DMS53 treated with DMSO at 0.1 percent for 48 hours (cell line): Measurements from ENCODE around the gene MICOS13.
A peak's percentile ranks its signal among the peaks of the same experiment; 100 is the strongest.
"Not testable (repeated sequence)": the region's sequence is repeated elsewhere in the genome, so short reads cannot be mapped to it uniquely, and the experiment has no call there.

Source experiments
- DNase-seq: peaks from one replicate; lab custom pipeline; 2025; ENCODE audit not compliant: unreplicated experiment; lab: John Stamatoyannopoulos, UW

MICOS13 gene, protein sequence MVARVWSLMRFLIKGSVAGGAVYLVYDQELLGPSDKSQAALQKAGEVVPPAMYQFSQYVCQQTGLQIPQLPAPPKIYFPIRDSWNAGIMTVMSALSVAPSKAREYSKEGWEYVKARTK

DNA sequence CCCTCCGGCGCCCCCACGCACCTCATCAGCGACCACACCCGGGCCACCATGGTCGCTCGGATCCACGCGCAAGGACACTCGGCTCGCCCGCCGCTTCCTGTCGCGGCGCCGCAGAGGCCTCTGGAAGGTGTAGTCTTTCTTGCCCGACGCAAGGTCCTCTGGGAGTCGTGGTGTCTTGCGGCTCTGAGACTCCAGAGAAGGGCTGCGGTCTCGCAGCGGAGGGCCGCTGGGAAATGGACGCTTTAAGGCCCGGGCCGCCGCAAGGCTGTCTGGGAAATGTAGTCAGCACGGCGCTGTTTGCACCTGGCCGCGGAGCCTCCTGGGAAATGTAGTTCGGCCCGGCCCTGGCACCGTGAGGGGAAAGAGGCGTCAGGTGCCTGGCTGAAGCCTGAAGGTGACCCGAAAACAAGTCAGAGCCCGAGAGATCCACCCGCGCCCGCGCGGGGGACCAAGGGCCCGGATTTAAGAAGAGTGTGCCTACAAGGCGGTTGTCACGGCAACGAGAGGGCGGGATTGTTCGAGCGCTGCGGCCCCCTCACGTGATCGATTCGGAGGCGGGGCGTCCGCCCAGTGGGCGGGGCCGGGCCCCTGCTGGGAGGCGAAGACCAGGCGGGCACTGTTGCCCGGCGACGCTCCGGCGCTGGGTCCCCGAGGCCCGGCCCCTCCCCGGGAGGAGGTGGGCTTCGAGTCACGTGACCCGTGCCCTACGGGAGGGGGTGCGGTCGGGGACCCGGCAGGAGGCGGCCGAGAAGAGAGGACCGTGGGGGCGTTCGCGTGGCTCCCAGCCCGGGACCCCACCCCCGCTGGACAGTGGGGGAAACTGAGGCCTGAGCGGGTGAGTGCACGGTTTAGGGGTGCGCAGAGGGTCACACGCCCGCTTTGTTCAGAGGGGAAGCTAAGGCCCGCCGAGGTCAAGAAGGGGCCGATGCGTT, at the start of gene MICOS13, which contains the start of gene HSD11B1L:
TSS of gene MICOS13 (minus strand) at position 80 of the 932 bp plus-strand sequence. CDS start at position 50, 30 bp downstream.
TSS of gene HSD11B1L (plus strand) at position 591 of the 932 bp plus-strand sequence. CDS start 3,806 bp downstream, outside the sequence.
- peak; percentile 90 for DNase-seq

DNA sequence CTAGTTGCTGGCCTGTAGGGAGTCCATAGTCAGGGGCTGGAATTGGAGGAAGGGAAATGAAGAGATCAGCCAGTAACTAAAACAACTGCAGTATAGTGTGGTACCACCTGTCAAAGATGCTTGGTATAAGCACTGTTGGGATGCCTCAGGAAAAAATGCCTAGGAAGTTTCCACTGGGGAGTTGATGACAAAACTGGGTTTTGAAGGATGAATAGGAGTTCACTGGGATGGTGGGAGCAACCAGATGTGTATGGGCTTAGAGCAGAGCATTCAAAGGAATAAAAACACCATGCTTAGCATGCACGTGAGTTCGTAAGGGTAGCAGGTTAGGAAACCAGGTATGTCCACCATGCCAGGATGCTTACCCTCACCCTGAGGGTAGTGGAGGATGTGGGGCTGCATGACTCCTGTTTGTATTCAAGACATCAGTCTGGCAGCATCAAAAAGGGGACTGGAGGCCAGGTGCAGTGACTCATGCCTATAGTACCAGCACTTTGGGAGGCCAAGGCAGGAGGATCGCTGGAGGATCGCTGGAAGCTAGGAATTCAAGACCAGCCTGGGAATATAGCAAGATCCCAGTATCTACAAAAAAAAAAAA, 47.2 kb upstream of the MICOS13 start:
- no peak for DNase-seq

DNA sequence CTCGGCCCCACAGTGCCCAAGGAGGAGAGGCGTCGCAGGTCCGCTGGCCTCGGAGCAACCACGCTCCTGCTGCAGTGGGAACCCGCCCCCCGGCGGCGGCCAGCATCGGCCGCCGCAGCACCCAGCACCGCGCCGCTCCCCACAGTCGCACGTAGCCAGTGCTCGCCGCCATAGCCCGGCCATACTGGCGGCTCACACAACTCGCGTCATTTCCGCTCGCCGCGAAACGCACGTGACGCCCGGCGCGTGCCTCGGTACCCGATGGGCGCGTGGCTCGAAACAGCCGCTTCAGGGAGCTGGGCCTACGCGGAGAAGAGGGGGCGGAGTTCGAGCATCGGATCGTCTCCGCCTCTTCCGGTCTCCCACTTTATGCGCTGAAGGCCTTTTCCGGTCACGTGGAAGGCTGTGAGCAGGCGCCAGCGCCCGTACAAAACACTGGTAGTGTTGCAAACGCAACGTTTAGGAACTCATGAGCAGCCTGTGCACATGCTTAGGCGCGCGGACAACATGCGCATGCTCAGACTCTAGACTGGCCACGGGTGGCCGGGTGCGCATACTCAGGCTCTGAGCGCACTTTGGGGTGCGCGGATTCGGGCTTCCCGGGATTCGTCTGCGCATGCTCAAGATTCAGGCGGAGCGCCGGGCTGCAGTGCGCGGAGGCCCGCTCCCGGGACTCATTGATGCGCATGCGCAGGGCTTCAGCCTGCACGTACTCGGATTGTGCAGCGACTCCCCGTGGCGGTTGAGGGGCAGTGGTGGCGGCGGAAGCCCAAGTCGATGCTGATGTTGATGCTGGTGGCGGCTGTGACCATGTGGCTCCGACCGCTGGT, 39.9 kb upstream of the MICOS13 start, which contains the start of the genes CATSPERD and LONP1:
TSS of gene CATSPERD (plus strand) at position 677 of the 830 bp plus-strand sequence. CDS start at position 778, 101 bp downstream.
TSS of gene LONP1 (minus strand) at position 186 of the 830 bp plus-strand sequence. CDS start at position 172, 14 bp downstream.
- peak; percentile 89 for DNase-seq

DNA sequence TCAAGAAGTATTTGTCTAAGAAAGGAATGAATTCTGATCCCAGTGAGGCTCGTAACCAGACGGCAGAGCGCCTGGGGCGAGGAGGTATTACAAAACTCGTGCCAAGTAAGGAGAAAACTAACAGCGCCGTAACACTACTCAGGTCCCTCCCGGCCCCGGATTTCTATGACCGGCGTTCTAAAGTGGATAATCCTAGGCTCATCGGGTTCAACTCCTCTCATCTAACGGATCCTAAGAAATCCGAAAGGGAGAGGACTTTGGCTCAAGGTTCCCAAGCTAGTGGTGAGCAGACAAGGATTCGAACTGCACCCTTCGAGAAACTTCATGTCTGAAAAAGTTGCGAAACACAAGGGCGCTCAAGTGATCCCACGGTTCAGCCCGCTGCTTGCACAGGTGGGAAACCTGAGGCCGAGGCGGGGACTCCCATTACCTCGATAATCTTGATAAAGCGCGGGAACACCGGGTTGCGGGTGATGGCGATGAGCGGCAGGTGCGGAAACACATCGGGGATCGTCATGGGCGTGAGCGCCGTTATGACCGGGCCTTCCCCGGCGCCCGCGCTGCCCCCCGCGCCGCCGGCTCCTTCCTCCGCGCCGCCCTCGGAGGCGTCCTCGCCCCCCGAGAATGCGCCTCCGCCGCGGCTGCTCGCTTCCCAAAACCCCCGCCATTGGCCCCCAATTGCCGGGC, 39.1 kb upstream of the MICOS13 start:
- no peak for DNase-seq

DNA sequence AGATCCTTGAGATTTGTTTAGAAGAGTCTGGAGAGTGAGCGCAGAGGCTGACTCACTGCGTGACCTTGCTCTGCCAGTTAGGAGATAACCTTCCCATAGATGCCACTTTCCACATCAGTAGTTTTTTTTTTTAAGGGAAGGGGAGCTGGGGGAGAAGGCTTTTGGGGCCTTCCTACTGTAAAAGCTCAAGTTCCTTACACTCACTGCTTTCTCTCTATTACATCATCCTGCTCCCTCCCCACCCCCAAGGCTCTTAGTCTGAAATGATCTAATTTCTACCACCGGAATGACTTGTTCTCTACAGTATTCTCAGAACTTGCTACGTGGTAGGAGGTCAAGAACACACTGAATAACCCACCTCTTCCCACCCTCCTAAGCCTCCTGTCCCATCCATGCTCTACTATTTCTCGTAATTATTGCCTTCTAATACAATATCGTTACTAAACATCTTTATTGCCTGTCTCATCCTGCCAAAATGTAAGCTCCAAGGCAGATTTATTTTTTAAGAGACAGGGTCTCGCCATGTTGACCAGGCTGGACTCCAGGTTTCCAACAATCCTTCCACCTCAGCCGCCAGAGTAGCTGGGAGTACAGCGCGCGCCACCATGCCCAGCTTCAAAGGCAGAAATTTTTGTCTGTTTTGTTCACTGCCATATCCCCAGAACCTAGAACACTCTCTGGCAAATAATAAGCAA, 38.4 kb upstream of the MICOS13 start:
- peak; percentile 33 for DNase-seq

DNA sequence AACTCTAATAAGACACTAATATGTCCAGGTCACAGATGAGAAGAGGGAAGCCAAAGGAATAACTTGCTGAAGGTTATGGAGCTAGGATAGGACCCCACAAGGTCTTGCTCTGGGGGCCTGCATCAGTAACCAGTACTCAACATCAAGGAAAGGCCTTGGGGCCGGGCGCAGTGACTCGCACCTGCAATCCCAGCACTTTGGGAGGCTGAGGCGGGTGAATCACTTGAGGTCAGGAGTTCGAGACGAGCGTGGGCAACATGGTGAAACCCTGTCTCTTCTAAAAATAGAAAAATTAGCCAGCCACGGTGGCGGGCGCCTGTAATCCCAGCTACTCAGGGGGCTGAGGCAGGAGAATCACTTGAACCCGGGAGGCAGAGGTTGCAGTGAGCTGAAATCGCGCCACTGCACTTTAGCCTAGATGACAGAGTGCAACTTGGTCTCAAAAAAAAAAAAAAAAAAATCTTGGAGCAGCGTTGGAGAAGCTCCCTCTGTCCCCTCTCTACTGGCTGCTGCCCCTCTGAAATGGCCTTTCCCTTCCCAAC, 37.8 kb upstream of the MICOS13 start:
- DNase-seq: no peak

DNA sequence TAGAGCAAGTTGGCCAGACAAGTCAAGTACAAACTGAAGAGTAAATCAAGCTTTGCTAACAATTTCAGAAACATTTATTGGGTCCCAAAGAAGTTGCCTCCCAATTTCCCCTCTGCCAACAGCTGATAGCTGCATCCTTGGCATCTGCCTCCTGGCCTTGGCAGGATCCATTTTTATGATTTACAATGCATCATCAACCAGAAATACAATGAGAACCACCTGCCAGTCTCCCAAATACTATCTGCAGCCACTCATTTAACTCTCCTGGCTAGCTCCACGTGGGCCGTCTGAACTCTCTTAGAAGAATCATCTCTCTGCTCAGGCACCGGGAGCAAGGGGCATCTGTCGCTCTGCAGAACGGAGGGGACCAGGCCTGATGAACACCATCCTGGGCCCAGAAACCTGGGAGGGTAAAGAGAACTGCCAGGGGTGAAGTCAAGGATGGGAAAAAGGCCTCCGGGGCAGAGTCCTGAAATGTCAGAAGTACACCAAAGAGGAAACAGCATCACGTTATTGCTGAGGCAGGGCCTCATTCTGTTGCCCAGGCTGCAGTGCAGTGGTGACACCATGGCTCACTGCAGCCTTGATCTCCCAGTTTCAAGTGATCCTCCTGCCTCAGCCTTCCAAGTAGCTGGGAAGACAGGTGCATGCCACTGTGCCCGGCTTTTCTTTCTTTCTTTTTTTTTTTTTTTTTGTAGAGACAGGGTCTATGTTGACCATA, 37.1 kb upstream of the MICOS13 start:
- no peak for DNase-seq

DNA sequence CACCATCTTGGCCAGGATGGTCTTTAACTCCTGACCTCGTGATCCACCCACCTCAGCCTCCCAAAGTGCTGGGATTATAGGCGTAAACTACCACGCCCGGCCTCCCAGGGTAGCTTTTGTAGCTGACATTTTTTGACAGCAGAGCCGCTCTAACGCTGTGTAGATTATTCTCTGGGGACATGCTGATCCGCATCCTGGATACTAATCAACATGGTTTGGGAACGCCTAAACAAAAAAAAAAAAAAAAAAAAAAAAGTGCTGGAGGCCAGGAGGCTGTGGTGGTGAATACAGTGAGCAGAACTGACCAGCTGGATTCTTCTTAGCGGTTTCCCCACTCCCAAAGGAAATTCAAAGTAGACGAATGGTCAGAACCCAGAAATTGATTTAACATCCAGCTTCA, 34.5 kb upstream of the MICOS13 start:
- DNase-seq: no peak

DNA sequence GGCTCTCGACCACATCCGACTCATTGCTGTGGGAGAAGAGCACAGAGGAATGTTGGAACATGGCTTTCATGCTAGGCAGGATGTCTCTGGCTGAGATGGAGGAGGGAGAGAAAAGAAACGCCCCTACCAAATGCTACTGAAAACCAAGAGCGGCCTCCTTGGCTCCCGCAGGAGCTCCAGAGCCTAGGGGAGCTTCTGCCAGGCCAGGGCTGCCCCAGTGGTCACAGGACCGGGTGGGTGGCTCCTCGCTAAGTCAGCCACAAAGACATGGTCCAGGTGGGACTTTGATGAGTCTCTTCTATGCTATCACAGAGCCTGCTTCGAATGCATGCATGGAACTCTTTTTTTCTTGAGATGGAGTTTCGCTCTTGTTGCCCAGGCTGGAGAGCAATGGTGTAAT, 32.9 kb upstream of the MICOS13 start:
- DNase-seq: no peak

DNA sequence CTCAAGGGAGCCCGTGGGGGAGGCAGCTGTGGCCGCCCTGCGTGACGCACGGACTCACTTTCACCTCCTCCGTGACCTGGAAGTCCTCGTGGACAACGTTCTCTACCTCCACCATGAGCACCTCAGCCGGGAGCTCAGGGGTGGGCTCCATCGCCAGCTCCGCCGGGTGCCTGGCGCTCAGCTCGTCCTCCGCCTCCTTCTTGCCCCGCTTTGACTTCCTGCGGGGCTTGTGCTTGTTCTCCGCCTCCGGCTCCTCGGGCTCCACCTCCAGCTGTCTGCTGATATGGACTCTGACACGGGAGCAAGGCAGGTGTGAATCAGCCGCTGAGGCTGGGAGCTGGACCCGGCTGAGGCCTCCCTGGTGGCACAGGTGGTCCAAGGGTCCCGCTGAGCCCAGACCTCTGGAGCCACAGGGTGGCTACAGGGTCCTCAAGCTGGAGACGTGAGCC, 31.4 kb upstream of the MICOS13 start:
- no peak for DNase-seq

DNA sequence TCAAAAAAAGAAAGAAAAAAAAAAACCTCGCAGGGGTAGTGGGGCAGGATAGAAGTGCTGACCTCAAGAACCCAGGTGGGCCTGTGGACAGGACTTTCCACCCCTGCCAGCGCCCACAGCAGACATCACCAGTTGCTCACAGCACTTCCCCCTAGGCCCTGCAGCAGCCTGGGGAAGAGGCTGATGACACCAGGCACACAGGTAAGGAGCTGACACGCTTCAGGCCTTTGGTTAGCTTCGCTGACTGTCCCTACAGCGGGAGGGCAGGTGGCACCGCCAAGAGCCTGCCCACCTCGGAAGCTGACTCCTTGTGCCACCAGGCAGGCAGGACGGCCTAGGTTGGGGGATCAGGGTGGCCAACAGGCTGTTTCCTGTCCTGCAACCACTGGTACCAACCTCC, 30.7 kb upstream of the MICOS13 start:
- no peak for DNase-seq

DNA sequence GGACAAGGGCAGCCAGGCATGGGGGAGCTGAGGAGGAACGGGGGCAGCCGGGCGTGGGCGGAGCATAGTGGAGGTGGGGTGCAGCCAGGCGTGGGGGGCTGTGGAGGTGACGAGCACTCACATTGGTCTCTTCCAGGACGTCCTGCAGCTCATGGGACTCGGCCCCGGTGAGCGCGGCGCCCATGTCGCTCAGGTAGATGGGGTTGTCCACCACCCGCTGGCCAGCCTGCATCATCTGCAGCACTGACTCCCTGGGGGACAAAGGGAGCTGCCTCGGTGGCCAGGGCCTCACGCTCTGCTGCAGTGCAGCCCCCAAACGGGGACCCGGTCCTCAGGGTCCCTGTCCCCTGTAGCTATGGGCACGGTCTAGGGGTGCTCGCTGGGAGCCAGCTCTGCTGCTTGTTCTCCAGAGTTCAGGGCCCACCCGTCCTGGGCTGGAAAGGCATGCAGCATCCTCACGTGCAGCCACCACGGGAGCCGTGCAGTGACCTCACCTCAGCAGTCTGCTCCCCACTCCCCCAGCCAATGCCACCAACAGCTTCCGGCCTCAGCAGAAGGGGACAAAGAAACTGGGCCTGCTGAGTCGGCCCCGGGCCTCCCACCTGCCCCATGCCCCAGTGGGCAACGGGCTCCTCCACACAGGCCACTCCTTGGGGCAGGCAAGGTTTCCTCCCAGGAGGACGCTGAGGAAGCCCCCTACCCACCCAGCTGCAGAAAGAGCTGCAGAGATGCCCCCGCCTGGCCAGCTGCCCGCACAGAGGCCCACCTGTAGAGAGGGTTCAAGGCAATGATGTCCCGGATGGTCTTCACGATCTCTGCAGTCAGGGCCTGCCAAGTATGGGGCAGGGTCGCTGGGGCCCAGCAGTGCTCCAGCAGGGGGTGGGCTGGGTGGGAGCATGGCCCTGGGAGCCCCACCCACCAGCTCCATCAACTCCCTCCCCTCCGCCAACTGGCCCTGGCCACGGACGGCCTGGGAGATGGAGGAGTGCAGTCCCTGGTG, 27.6 kb upstream of the MICOS13 start:
- no peak for DNase-seq

DNA sequence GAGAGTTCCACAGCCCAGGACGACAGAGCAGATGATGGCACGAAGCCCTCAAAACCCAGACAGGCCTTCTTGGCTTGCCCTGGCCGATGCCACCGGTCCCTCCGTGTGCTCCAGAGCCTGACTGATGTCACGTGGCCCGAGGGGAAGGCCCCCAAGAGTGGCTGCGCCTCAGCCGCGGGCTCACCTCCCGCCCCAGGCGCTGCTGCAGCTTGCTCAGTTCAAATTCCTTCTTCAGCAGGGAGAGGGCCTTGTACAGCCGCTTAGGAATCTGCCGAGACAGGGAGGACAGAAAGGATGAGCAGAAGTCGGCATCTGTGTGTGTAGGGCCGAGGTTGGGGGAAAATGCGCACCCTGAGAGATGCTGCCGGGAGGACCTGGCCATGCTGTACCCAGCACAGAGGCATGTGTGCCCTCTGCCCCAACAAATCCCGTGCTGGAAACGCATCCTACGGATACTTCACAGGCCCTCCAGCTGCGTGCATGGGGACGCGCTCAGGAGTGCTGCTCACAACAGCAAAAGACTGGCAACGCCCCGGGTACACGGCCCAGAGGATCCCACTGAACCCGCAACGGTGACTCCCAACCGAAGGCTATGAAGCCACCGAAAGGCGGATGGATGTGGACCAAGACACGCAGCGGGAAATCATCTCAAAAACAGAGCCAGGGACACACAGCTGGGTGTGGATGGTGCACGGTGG, 26.7 kb upstream of the MICOS13 start:
- no peak for DNase-seq

DNA sequence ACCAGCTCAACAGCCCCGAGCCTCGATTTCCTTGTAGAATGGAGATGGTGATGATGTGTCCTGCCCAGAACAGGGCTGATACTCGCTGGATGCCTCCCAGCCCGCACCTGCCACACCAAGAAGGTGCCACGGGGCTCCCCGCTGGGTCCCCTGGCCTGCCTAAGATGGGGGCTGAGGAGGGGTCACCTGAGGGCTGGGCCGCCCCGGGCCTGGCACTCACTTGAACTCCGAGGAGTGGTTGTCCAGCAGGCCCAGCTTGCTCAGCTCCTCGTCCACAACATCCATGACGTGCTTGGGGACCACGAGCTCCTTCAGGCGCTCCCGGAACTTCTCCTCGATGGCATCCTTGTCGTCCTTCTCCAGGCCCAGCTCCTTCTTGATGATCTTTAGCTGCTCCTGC, 25.2 kb upstream of the MICOS13 start:
- no peak for DNase-seq

DNA sequence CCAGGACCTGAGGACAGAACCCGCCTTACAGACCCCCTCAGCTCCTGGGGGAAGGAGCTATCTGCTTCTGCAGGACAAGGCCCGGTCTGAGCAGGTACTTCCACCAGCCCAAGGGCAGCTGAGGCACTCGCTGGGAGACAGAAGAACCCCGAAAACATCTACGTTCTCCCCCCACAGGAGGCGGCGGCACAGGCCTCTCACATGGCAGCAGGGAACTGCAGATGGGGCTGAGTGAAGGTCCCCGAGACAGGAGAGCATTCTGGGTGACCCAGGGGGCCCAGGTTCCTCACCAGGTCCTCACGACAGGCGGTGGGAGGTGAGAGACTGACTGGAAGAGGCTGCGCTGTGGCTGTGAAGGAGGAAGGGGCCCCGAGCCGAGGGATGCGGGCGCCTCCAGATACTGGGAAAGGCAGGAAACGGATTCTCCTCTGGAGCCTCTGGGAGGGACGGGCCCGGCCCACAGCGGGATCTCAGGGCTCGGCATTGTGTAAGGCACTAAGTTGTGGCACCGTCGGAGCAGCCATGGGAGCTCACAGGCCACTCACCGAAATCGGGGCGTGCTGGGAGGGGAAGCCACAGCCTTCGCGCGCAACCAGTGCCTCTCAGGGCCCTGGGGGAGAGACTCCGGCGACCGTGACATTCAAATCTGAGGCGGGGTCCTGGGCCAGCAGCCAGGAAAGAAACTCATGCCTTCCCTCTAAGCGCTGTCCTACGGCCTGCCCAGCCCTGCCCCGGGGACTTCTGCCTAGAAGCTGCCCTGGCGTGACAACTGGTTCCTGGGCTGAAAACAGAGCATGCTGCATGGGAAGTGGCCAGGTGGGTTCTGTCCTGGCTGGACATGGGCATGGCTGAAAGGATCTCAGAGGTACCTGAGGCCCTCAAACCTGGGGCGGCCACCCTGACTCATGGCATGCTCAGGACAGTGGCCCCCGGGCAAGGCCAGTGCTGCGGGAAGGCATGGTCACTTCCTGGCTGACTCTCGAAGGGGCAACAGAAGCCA, 23.8 kb upstream of the MICOS13 start:
- DNase-seq: no peak

DNA sequence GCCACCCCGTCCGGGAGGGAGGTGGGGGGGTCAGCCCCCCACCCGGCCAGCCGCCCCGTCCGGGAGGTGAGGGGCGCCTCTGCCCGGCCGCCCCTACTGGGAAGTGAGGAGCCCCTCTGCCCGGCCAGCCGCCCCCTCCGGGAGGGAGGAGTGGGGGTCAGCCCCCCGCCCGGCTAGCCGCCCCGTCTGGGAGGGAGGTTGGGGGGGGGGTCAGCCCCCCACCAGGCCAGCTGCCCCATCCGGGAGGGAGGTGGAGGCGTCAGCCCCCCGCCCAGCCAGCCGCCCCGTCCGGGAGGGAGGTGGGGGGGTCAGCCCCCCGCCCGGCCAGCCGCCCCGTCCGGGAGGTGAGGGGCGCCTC, 21.7 kb upstream of the MICOS13 start:
- DNase-seq: not testable (repeated sequence)
